K562 (cell line): ENCODE measurements around the gene HRNR. TPM values are rescaled to one million over a fixed set of nuclear protein-coding genes. Genes with fewer than 3 reads are reported as not detected.

Experiments
- ATAC-seq: fragments of 200-7000 bp; cut with Tn5 transposase; 3 replicates; pipeline ENCODE4 v1.9.1; 2020; ENCODE audit warnings: moderate library complexity
- BruUV-seq: library from RNA; stranded (reverse); fragments of 400-500 nt; replicated peaks from 2 replicates; lab custom pipeline; 2021; lab: Mats Ljungman, UMichigan
- CTCF ChIA-PET: fragments of 300-600 bp; formaldehyde crosslinking; extraction: SDS; loops from one replicate; lab custom pipeline; 2021; ENCODE audit warnings: low intra/inter-chr PET ratio; lab: Yijun Ruan, JAX
- POLR2A ChIA-PET: fragments of 300-600, 350-650 bp; sonication (Branson Sonifier 250); formaldehyde crosslinking; extraction: SDS; loops from one replicate; lab custom pipeline; 2021; ENCODE audit warnings: antibody characterized with exemption, inconsistent platforms; lab: Yijun Ruan, JAX
- DNase-seq, 4 experiments: peaks; one replicate each; pipeline versions ENCODE4 v3.0.0 to v3.0.0-alpha.2; 2011 to 2018; ENCODE audit warnings: low spot score in 3 of 4, mixed read lengths in 3 of 4; ENCODE audit errors: extremely low read depth in 1 of 4
- FAIRE-seq: peaks from 2 replicates; lab custom pipeline; 2011; peaks lifted over from hg19 to GRCh38; lab: Jason Lieb, UNC
- H2AFZ ChIP-seq: 2 replicates; pipeline ENCODE4 v1.6.0; 2011; ENCODE audit warnings: low read depth, low read length, control low read depth, inconsistent platforms
- H3K27ac ChIP-seq: fragments of 200-600 bp; 3 replicates; pipeline ENCODE4 v1.8.0; 2011; ENCODE audit warnings: low read depth, mild to moderate bottlenecking, control low read depth, inconsistent platforms, low read length, moderate library complexity, mixed read lengths; ENCODE audit errors: extremely low read depth
- H3K27me3 ChIP-seq, 2 experiments: fragments of 300-600 bp in 1 of 2; 2 replicates in 1 of 2; 3 replicates in 1 of 2; pipeline versions ENCODE4 v1.6.0 to v1.8.0; 2011; ENCODE audit warnings: inconsistent platforms in 2 of 2, low read length in 2 of 2, mild to moderate bottlenecking in 1 of 2, mixed read lengths in 1 of 2, moderate library complexity in 1 of 2; ENCODE audit not compliant: control insufficient read depth in 2 of 2, insufficient read depth in 2 of 2
- H3K36me3 ChIP-seq: fragments of 300-600 bp; 3 replicates; pipeline ENCODE4 v1.8.0; 2011; ENCODE audit warnings: mild to moderate bottlenecking, low read length, inconsistent platforms; ENCODE audit not compliant: control insufficient read depth, insufficient read depth
- H3K4me1 ChIP-seq, 2 experiments: fragments of 200-600 bp in 1 of 2; replicated peaks in 1 of 2; 2 replicates in 1 of 2; 3 replicates in 1 of 2; pipeline versions ENCODE4 v1.5.1 to v1.8.0; 2011; ENCODE audit warnings: inconsistent platforms in 2 of 2, low read length in 2 of 2, mild to moderate bottlenecking in 1 of 2, mixed read lengths in 1 of 2, moderate library complexity in 1 of 2; ENCODE audit not compliant: control insufficient read depth in 2 of 2, insufficient read depth in 2 of 2
- H3K4me2 ChIP-seq: 2 replicates; pipeline ENCODE4 v1.6.1; 2011; ENCODE audit warnings: low read length, control low read depth, inconsistent platforms, mixed read lengths; ENCODE audit not compliant: insufficient read depth
- H3K4me3 ChIP-seq: fragments of 200-600 bp; sonication (generic), shearing (Covaris generic); 2 replicates; pipeline ENCODE4 v1.5.1; 2016; ENCODE audit warnings: control low read depth, inconsistent platforms
- H3K79me2 ChIP-seq: fragments of 200-600 bp; 3 replicates; pipeline ENCODE4 v1.8.0; 2011; ENCODE audit warnings: low read length, inconsistent platforms; ENCODE audit not compliant: control insufficient read depth, insufficient read depth
- H3K9ac ChIP-seq, 2 experiments: 2 replicates each; pipeline versions ENCODE4 v1.6.0 to v1.6.1; 2011; ENCODE audit warnings: low read depth in 2 of 2, low read length in 2 of 2, control low read depth in 1 of 2, inconsistent platforms in 1 of 2, mild to moderate bottlenecking in 1 of 2, mixed read lengths in 1 of 2; ENCODE audit not compliant: insufficient read depth in 1 of 2
- H3K9me1 ChIP-seq: one replicate; pipeline ENCODE4 v1.6.0; 2011; ENCODE audit warnings: inconsistent platforms, mild to moderate bottlenecking, low read length, moderate library complexity; ENCODE audit not compliant: control insufficient read depth, insufficient read depth
- H3K9me3 ChIP-seq: replicated peaks from 2 replicates; pipeline ENCODE4 v1.5.1; 2011; ENCODE audit warnings: low read depth, low read length, inconsistent platforms; ENCODE audit not compliant: control insufficient read depth, insufficient read depth
- H4K20me1 ChIP-seq: replicated peaks from 2 replicates; pipeline ENCODE4 v1.6.1; 2011; ENCODE audit warnings: low read length, inconsistent platforms, mixed read lengths; ENCODE audit not compliant: control insufficient read depth, insufficient read depth
- JUND ChIP-seq, 2 experiments: IDR thresholded peaks; 2 replicates in 1 of 2; 3 replicates in 1 of 2; pipeline ENCODE4 v1.6.1; 2011; ENCODE audit warnings: borderline replicate concordance in 2 of 2, low read depth in 2 of 2, low read length in 2 of 2, improper control_type of control experiment in 1 of 2, missing biosample characterization in 1 of 2, missing genetic modification characterization in 1 of 2, missing genetic modification reagents in 1 of 2
- MLX ChIP-seq, 2 experiments: fragments of 450-650 bp in 1 of 2; sonication (generic) in 1 of 2; formaldehyde crosslinking; conservative IDR thresholded peaks; 2 replicates each; pipeline versions ENCODE4 v1.4.0 to v1.8.1; 2020 to 2022; ENCODE audit warnings: mild to moderate bottlenecking in 1 of 2, missing genetic modification reagents in 1 of 2
- ZFPM2 ChIP-seq: fragments of 250-450 bp; sonication (Bioruptor Pico); IDR thresholded peaks from 2 replicates; pipeline ENCODE4 v1.5.1; 2022; ENCODE audit warnings: mild to moderate bottlenecking
- WGBS: fragments of 100-300 bp; shearing (Covaris generic); methylation state at CpG from one replicate; pipeline ENCODE4 v1.1.6; 2016; ENCODE audit warnings: low coverage, mixed read lengths; ENCODE audit not compliant: insufficient coverage; ENCODE audit errors: missing lambda C conversion rate; 5-methylcytosine and 5-hydroxymethylcytosine counted together
- in situ Hi-C: fragments of 300-500 bp; cut with MboI; formaldehyde crosslinking; loops from 4 replicates; pipeline ENCODE4 v1.15.0; 2018; ENCODE audit warnings: inconsistent platforms, mixed read lengths
- intact Hi-C: fragments of 100-400 bp; cut with micrococcal nuclease; formaldehyde crosslinking; loops from 2 replicates; pipeline ENCODE4 v1.14.2; 2022
- polyA plus RNA-seq, 8 experiments: library from polyadenylated mRNA; depleted of rRNA in 4 of 8; stranded (reverse) in 5 of 8; unstranded in 3 of 8; fragments of >200 nt; fragmentation: Nextera tagmentation in 2 of 8; fragmentation: Illumina TruSeq in 1 of 8; extraction: Ambion mirVana in 2 of 8; extraction: Trizol in 1 of 8; gene quantifications; 2 replicates each; pipeline versions ENCODE4 v1.2.1 to v1.2.3, GENCODE V29; 2011 to 2014; ENCODE audit warnings: inconsistent platforms in 1 of 8, missing spikeins in 1 of 8
- total RNA-seq, 7 experiments: library from RNA; depleted of rRNA in 6 of 7; stranded (reverse); fragments of >200 nt in 6 of 7; fragmentation: Illumina TruSeq in 2 of 7; extraction: Trizol in 2 of 7; gene quantifications; 2 replicates each; pipeline versions ENCODE4 v1.2.1 to v1.2.3, GENCODE V29; 2011 to 2021; ENCODE audit warnings: low replicate concordance in 1 of 7

HRNR gene
- total and polyA plus RNA-seq, 9 of the 15 experiments (the other 6 are each of a cell fraction or from before 2014, with no cell fraction given), result not detected

- Histone ChIP-seq H3K9ac (no peak overlapping the region), H4K20me1 (no peaks in the 10 kb centered on the region), H3K4me1 (no peaks in the 10 kb centered on the region), H3K4me3 (no peak overlapping the region), H3K27ac (no peak overlapping the region)
- no peak for DNase-seq
- no peak for FAIRE-seq
- no TSS peak for BruUV-seq
- TF ChIP-seq ZFPM2 (CRISPR knock-in tag) (no peak), JUND (IDR thresholded peaks at IDR 0.05; ENCODE audit: borderline replicate concordance, low read depth, low read length) (no peak), JUND (tag; IDR thresholded peaks at IDR 0.05; ENCODE audit: borderline replicate concordance, low read depth, low read length) (no peak), MLX (CRISPR knock-in tag; conservative IDR thresholded peaks at IDR 0.05) (no peak)
- TF ChIP-seq, all 486 proteins: peak for 0
- in situ Hi-C loops, result no loop called here
- no peaks in the 10 kb centered on the region for H3K9me3 ChIP-seq
- H3K36me3 ChIP-seq, result no peaks in the 10 kb centered on the region
- ATAC-seq, result no peak
- intact Hi-C loops, result no loop called here
- H3K27me3 ChIP-seq, result no peaks in the 10 kb centered on the region
- POLR2A ChIA-PET, result interaction anchor here (0.6 kb wide), 1 partner anchor 9 kb away, joined by 3 read pairs; no protein-coding TSS in a partner anchor
- H3K79me2 ChIP-seq, result no peaks in the 10 kb centered on the region
- 0% methylated on average over 3 of the region's 3 CpGs for WGBS
- no peaks in the 10 kb centered on the region for H3K9me1 ChIP-seq
- CTCF ChIA-PET, result no interaction called here
- H3K4me2 ChIP-seq, result no peak overlapping the region
- no peak overlapping the region for H2AFZ ChIP-seq
These were observed 4.8 kb upstream of the HRNR start for GRCh38 chr1:152228831-152229230.
